HL-60 (cell line): Measurements from ENCODE around the gene RIC8A.

Experiments
- DNase-seq, 2 experiments: peaks; one replicate each; pipeline ENCODE4 v3.0.0-alpha.2; 2010 to 2020; ENCODE audit warnings: low read depth in 1 of 2, low spot score in 1 of 2
- H3K27ac ChIP-seq: fragments of 250-450 bp; sonication (Bioruptor Pico); replicated peaks from 2 replicates; pipeline ENCODE4 v1.5.1; 2020; ENCODE audit warnings: mild to moderate bottlenecking, moderate library complexity
- H3K27me3 ChIP-seq: fragments of 250-450 bp; sonication (Bioruptor Pico); 2 replicates; pipeline ENCODE4 v1.5.1; 2021; ENCODE audit warnings: mild to moderate bottlenecking, moderate library complexity; ENCODE audit not compliant: insufficient read depth, poor library complexity, severe bottlenecking
- H3K4me3 ChIP-seq: replicated peaks from 2 replicates; pipeline ENCODE4 v1.5.1; 2011; ENCODE audit warnings: mild to moderate bottlenecking, control low read depth, low read length; ENCODE audit not compliant: insufficient read depth
- GABPA ChIP-seq: IDR thresholded peaks from 2 replicates; pipeline ENCODE4 v1.6.1; 2012; ENCODE audit warnings: low read depth
- POLR2AphosphoS5 ChIP-seq: IDR thresholded peaks from 2 replicates; pipeline ENCODE4 v1.6.1; 2012; ENCODE audit warnings: low read depth
- SPI1 ChIP-seq: IDR thresholded peaks from 2 replicates; pipeline ENCODE4 v1.6.1; 2012; ENCODE audit warnings: low read depth, mild to moderate bottlenecking, borderline replicate concordance
- TF ChIP-seq, protein P1 (sequence below): IDR thresholded peaks from one replicate; pipeline ENCODE4 v1.5.1; 2011; ENCODE audit warnings: low read length, control low read depth, inconsistent platforms; ENCODE audit not compliant: insufficient read depth
- TF ChIP-seq, protein P2 (sequence below): IDR thresholded peaks from 2 replicates; pipeline ENCODE4 v1.6.1; 2012; ENCODE audit warnings: low read depth; ENCODE audit not compliant: insufficient replicate concordance

The RIC8A gene

DNA sequence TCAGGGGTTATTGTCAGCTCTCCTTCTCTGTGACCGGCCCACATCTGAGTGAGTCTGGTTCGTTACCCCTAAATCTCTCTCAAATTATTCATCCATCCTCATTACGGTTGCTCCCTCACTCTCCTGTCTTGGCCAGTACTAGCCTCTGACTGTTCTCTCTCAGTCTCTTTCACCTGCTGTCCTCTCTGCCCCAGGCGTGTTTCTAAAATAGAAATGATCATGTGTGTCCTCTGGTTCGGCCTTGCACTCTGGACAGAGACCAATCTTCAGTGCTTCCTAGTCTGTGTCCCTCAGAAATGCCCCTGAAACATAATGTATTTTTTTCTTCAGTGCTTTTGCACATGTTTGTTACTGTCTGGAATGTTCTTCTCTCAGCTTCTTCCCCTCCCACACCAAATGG, 34.1 kb downstream of the RIC8A start:
- Histone ChIP-seq H3K27ac (no peak overlapping the region), H3K27me3 (no peaks in the 10 kb centered on the region), H3K4me3 (no peak overlapping the region)
- no peak for DNase-seq
- no peak for TF ChIP-seq SPI1
- TF ChIP-seq, protein P1, sequence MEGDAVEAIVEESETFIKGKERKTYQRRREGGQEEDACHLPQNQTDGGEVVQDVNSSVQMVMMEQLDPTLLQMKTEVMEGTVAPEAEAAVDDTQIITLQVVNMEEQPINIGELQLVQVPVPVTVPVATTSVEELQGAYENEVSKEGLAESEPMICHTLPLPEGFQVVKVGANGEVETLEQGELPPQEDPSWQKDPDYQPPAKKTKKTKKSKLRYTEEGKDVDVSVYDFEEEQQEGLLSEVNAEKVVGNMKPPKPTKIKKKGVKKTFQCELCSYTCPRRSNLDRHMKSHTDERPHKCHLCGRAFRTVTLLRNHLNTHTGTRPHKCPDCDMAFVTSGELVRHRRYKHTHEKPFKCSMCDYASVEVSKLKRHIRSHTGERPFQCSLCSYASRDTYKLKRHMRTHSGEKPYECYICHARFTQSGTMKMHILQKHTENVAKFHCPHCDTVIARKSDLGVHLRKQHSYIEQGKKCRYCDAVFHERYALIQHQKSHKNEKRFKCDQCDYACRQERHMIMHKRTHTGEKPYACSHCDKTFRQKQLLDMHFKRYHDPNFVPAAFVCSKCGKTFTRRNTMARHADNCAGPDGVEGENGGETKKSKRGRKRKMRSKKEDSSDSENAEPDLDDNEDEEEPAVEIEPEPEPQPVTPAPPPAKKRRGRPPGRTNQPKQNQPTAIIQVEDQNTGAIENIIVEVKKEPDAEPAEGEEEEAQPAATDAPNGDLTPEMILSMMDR: no peak
- TF ChIP-seq POLR2AphosphoS5: no peak
- TF ChIP-seq GABPA: no peak
- TF ChIP-seq, protein P2, sequence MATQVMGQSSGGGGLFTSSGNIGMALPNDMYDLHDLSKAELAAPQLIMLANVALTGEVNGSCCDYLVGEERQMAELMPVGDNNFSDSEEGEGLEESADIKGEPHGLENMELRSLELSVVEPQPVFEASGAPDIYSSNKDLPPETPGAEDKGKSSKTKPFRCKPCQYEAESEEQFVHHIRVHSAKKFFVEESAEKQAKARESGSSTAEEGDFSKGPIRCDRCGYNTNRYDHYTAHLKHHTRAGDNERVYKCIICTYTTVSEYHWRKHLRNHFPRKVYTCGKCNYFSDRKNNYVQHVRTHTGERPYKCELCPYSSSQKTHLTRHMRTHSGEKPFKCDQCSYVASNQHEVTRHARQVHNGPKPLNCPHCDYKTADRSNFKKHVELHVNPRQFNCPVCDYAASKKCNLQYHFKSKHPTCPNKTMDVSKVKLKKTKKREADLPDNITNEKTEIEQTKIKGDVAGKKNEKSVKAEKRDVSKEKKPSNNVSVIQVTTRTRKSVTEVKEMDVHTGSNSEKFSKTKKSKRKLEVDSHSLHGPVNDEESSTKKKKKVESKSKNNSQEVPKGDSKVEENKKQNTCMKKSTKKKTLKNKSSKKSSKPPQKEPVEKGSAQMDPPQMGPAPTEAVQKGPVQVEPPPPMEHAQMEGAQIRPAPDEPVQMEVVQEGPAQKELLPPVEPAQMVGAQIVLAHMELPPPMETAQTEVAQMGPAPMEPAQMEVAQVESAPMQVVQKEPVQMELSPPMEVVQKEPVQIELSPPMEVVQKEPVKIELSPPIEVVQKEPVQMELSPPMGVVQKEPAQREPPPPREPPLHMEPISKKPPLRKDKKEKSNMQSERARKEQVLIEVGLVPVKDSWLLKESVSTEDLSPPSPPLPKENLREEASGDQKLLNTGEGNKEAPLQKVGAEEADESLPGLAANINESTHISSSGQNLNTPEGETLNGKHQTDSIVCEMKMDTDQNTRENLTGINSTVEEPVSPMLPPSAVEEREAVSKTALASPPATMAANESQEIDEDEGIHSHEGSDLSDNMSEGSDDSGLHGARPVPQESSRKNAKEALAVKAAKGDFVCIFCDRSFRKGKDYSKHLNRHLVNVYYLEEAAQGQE: no peak

DNA sequence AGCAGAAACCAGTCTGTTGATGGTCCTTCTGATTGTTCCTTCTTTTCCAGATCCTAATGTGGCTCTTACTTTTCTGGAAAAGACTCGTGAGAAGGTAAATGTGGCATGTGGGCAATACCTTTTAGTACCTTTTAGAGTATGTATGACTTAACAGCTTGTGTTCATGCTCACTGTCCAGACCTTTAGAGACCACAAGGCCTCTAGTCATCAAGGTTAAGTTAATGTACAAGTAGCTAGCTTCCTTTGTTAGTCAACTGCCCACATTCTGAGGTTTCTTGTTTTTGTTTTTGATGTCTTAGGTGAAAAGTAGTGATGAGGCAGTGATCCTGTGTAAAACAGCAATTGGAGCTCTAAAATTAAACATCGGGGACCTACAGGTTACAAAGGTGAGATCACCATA, 36.9 kb downstream of the RIC8A start:
- DNase-seq: no peak
- no peak overlapping the region for H3K27ac ChIP-seq
- no peak overlapping the region for H3K4me3 ChIP-seq
- TF ChIP-seq SPI1: no peak
- no peaks in the 10 kb centered on the region for H3K27me3 ChIP-seq

DNA sequence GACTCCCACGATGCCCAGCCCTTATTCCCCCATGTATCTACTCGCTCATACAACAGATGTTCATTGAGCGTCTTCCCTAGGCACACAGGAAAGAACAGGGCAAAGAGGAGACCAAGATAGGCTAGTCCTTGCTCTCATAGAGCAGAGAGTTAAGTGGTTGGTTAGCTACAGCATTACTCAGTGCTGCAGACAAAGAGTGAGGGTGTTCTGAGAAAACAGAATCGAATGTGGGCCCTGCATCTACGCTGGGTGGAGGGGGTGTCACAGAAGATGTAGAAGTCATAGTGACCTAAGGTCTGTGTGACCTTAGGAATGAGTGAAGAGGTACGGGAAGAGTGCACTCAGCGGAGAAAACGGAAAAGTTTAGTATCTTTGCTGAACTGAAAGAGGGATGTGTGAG, 41.6 kb downstream of the RIC8A start:
- no peak overlapping the region for H3K27ac ChIP-seq
- TF ChIP-seq POLR2AphosphoS5 (no peak), GABPA (no peak), SPI1 (no peak)
- TF ChIP-seq, protein P2: no peak
- TF ChIP-seq, protein P1: no peak
- no peak for DNase-seq
- no peak overlapping the region for H3K4me3 ChIP-seq
- H3K27me3 ChIP-seq: no peaks in the 10 kb centered on the region

DNA sequence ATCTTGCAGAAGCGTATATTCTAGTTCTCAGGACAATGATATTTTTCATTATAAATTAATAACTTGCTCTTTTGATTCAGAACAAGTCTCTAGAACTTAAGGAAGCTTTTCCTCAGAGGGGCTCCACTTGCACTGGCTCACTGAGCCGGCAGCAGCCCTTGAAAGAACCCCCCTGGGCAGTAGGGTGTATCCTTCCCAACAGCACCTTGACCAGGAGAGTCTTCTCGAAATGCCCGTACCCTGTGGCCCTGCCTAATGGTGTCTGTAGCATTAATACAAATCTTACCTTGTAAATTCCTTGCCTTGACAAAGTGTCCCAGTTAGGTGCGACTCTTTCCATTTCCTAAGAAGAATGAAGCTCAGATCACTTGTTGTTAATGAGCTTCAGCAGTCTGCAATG, 42.8 kb downstream of the RIC8A start:
- DNase-seq: no peak
- Histone ChIP-seq H3K4me3 (no peak overlapping the region), H3K27ac (no peak overlapping the region), H3K27me3 (no peaks in the 10 kb centered on the region)
- TF ChIP-seq GABPA (no peak), POLR2AphosphoS5 (no peak), SPI1 (no peak)
- TF ChIP-seq, protein P2: no peak
